Testis (tissue), 2 donors: ENCODE measurements around the gene TMEM219.

ENCODE experiments used
- CTCF ChIP-seq, 3 experiments: fragments of 450-650 bp in 2 of 3; fragments of 200-600 bp in 1 of 3; sonication (generic) in 1 of 3; IDR thresholded peaks; one replicate each; pipeline ENCODE4 v1.5.1; 2016 to 2019; ENCODE audit warnings: antibody characterized with exemption in 3 of 3, mild to moderate bottlenecking in 2 of 3, moderate library complexity in 1 of 3
- POLR2A ChIP-seq: fragments of 450-650 bp; IDR thresholded peaks from one replicate; pipeline ENCODE4 v1.6.1; 2017; ENCODE audit warnings: antibody characterized with exemption, mild to moderate bottlenecking, moderate library complexity

- no peak for TF ChIP-seq CTCF (IDR thresholded peaks at IDR 0.05)
- no peak for TF ChIP-seq POLR2A
These were observed 32.2 kb downstream of the TMEM219 start for GRCh38 chr16:29993903-29994599.
